GM19351 (cell line): ENCODE data around the gene PCAT7.
"Not testable (repeated sequence)": the region's sequence is repeated elsewhere in the genome, so short reads cannot be mapped to it uniquely, and the experiment has no call there.

ENCODE experiments used
- ATAC-seq: cut with Tn5 transposase; IDR thresholded peaks from one replicate; pipeline ENCODE4 v1.9.1; 2021; ENCODE audit warnings: mild to moderate bottlenecking, moderate library complexity; ENCODE audit not compliant: unreplicated experiment

PCAT7 gene

DNA sequence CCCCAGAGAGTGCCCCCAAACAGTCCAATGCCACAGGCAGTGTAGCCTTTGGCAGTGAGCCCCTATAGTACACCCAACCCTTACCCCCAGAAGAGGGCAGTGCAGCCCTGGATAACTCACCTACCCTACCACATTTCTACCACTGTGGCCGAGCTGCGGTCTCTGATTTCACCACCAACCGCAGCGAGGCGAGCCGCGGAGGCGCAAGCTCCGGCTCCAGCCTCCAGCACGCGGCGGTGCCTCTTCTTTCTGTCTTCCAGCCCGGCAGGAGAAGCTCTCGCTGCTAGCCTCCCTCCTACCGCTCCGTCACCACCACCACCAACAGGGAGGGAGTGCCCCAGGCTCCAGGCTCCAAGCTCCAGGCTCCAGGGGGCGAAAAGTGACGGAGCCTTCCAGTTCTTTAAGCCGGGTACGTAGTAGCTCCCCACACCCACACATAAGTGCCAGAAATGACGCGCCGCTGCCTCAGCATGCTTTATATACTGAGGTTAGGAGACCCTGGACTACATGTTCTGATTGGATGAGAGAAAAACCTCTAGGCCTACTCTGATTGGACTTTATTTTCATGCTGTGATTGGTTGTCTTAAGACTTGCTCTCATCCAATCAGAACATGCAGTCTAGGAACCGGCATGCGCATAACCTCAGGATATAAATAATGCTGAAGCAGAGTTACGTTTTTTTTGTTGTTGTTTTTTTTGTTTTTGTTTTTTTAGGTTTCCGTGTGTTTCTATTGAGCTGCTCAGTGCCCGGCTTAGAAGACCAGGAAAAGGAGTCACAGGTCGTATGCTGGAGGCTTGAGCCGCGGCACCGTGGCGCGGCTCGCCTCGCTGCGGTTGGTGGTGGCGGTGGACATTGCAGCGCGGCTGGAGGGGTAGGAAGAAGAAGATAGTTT, at the start of gene PCAT7:
Gene PCAT7 (plus strand): TSS at position 645 of the 893 bp plus-strand sequence.
- ATAC-seq = no peak

DNA sequence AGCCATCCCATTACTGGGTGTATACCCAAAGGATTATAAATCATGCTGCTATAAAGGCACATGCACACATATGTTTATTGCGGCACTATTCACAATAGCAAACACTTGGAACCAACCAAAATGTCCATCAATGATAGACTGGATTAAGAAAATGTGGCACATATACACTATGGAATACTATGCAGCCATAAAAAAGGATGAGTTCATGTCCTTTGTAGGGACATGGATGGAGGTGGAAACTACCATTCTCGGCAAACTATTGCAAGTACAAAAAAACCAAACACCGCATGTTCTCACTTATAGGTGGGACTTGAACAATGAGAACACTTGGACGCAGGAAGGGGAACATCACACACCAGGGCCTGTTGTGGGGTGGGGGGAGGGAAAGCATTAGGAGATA, 48.5 kb upstream of the PCAT7 start:
- ATAC-seq = not testable (repeated sequence)

DNA sequence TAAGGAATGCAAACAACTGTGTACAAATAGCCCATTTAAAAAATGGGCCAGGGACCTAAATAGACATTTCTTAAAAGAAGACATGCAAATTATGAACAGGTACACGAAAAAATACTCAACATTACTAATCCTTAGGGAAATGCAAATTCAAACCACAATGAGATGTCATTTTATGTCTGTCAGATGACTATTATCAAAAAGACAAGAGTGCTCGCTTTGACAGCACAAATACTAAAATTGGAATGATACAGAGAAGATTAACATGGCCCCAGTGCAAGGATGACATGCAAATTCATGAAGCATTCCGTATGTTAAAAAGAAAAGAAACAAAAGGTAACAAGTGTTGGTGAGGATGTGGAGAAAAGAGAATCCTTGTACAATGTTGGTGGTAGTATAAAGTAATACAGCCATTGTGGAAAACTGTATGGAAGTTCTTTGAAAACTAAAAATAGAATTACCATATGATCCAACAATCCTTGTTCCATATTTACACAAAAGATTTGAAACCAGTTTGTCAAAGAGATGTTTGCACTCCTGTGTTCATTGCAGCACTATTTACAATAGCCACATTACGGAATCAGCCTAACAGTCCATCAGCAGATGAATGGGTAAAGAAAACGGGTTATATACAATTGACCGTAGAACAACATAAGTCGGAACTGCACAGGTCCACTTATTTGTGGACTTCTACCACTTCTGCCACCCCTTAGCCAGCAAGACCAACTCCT, 47.2 kb upstream of the PCAT7 start:
- no peak for ATAC-seq

DNA sequence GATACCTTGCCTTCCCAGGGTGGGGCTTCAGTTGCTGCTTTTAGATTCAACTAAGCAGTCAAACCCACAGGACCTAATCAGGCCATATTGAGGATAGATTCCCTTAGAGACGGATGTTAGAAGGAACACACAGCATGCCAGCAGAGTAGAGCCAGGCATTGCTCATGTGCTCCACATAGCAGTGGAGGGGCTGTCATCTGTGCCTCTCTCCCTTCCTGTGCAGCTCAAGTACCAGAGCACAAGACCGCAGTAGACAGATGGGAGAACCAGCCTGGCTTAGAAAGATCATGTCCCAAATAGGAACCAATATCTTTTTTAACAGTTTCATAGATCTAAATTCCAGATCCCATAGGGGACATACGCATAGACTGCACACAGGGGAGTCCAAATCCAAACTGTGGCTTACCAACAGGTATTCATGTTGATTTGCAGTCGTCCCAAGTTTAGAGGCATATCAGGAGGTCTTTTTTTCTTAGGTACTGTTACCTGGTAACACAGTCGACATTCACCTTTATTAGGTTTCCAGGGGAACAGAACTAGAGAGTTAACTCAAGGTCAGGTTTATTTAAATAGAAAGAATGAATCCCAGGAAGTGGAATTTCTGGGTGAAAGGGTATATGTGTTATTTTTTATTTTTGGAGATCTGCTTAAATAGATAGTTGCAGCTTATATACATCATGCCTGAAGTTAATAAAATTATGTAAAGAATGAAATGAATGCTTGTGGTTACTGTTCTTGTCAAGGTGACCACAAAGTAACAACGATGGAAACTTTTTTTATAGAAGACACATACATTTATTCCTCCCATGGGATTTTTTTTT, 43.5 kb upstream of the PCAT7 start:
- no peak for ATAC-seq

DNA sequence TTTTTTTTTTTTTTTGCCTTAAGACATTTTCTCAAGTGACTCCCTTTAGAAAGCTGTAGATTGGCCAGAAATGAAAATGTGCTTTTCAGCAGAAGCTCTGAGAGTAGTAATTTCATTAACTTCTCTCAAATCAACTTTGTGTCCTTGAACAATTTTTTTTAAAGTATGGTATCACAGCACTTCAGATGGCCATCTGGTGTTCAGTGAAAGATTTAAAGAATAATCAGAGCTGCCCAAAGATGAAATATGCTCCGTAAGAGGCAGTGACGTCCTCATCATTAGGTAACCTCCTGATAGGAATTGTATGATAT, 43.0 kb upstream of the PCAT7 start:
- no peak for ATAC-seq

DNA sequence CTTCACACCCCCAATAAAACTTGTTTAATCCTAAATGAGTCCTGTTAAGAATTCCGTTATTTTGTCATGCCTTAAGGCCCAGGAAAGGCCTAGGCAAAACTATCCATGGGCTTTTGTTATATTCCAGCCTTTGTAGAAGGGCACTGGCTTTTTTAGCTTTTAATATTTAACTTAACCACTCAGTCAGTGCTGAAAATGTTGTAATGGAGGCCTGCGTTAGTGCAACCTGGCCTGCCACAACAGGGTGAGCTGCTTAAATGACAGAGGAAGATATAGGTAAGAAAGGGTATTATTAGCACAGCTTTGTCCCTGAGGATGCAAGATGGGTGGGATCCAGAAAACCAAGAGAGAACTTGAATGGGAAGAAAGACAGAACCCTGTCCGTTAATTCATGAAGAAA, 40.2 kb upstream of the PCAT7 start:
- no peak for ATAC-seq

DNA sequence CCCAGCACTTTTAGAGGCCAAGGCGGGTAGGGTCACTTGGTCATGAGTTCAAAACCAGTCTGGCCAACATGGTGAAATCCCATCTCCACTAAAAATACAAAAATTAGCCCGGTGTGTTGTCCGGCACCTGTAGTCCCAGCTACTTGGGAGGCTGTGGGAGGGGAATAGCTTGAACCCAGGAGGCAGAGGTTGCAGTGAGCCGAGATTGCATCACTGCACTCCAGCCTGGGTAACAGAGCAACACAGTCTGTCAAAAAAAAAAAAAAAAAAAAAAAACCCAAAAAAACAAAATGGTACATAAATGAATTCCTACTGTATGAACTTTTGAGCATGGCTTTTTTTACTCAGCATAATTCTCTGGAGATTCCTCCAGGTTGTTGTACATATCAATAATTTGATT, 37.6 kb upstream of the PCAT7 start:
- no peak for ATAC-seq

DNA sequence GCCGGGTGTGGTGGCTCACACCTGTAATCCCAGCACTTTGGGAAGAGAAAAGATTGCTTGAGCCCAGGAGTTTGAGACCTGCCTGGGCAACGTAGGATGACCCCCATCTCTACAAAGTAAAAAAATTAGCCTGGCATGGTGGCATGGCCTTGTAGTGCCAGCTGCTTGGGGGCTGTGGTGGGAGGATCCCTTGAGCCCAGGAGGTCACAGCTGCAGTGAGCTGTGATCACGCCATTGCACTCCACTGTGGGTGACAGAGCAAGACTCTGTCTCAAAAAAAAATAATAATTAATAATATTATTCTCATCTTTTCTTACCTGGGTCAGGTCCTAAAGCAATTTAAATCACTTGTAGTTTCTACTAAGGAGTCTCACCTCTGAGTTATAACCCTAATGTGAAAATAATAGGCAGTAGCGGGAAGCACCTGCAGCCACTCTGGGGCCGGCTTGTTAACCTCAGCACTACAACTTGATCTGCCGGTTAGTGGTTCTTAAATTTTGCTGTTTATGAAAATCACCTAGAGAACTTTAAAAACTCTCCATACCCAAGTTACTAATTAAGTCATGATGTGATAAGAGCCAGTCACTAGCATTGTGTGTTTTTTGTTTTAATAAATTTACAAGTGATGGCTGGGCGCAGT, 29.4 kb upstream of the PCAT7 start:
- no peak for ATAC-seq

DNA sequence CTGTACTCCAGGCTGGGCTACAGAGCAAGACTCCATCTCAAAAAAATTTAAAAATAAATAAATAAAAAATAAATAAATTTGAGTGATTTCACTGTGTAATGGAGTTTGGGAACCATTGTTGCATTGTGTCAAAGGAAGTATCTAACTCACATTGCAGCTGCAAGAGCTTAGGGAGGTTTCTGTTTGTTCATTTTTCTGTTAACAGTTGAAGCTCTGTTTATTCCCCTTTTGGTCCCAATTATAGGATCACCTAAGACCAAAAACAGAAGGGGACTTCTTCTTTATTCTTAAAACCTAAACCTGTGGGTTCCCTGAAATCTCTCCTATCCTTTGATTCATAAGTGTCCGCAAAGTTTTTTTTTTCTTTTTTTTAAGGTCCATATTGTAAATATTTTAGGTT, 28.6 kb upstream of the PCAT7 start:
- ATAC-seq = no peak

DNA sequence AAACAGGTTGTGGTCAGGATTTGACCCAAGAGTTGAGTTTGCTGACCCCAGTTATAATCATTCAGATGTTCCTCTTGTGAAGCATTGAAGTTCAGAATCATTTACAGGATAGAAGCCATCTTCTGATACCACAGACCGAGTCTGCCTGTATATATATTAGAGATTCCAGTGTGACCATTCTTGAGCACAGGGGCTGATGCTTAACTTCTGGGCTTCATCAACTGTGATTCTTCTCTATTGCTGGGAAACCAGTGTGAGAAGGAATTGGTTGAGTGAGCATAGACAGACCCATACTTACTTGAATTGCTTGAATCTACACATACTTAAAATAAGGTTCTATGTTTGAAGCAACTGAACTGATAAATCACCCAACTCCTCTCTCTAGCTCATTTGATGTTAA, 27.9 kb upstream of the PCAT7 start:
- ATAC-seq = no peak

DNA sequence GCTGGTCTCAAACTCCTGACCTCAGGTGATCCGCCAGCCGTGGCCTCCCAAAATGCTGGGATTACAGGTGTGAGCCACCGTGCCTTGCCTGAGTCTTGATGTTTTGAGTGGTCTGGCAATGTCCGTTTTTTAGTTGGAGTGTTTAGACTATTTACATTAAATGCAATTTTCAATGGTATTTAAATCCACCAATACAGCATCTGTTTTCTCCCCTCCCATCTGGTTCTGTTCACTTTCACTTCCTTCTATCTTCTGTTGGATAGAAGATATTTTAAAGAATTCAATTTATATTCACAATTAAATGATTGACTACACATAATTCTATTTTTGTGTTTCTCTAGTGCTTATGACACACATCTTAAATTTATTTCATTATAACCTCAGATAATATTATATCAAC, 26.0 kb upstream of the PCAT7 start:
- ATAC-seq = no peak

DNA sequence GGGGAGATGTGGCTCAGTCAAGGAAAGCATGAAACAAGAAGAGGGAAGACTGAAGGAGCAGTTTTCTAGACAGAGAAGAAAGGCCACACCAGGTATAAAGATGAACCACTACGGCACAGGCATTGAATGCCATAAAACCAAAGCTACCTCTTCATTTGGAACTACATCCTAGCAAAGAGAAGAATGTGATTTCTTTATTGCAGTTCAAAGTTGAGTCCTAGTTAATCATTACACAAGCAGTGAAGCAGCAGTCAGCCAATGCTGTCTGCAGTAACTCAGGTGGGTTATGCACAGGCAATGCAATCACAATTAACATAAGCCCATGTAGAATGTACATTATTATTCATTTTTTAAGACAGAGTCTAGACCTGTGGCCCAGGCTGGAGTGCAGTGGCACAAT, 21.7 kb upstream of the PCAT7 start:
- ATAC-seq = no peak

DNA sequence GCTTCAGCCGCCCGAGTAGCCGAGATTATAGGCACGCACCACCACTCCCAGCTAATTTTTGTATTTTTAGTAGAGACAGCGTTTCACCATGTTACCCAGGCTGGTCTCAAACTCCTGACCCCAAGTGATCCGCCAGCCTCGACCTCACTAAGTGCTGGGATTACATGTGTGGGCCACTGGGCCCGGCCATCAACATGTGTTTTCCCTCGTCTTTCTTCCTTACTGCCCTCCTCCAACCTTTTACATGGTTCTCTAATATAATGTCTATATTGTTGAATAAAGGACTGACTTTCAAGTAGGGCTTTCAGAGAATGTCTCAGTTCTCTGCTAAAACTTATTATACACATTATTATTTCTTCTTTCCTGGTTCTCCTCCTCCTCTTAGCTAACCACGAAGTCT, 21.3 kb upstream of the PCAT7 start:
- no peak for ATAC-seq

DNA sequence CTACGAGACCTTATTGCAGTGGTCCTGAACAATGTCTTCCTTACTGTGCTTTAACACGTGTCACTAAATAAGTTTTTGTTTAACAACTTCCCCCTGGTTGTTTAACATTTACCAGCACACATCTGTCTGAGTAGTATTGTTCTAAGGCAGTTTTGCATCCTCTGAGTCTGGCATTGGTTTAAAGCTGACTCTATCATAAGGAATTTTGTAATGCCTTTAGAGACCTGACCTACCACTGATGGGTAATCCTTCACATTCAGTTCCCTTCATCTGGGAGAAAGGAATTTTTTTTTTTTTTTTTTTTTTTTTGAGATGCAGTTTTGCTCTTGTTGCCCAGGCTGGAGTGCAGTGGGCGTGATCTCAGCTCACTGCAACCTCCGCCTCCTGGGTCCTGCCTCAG, 20.0 kb upstream of the PCAT7 start:
- ATAC-seq = no peak

DNA sequence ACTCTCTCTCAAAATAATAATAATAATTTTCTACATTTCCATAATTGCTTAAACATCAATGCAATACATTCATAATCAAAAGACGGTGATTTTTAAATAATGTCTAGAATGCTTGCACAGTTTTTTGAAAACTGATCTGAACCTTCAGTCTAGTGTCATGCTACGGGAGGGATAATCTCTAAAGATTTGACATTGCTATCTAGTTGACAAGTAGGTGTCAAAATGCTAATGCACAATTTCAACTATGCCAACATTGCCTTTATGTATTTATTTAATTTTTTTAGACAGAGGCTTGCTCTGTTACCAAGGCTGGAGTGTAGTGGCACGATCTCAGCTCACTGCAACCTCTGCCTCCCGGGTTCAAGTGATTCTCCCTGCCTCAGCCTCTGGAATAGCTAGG, 16.0 kb upstream of the PCAT7 start:
- no peak for ATAC-seq

DNA sequence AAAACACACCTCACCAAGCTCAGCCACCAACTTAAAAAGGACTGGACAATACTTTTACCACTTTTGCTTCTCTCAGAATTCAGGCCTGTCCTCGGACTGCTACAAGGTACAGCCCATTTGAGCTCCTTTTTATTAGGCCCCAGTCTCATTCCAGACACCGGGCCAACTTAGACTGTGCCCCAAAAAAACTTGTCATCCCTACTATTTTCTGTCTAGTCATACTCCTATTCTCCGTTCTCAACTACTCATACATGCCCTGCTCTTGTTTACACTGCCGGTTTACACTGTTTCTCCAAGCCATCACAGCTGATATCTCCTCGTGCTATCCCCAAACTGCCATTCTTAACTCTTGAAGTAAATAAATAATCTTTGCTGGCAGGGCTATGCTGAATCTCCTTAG, 10.5 kb upstream of the PCAT7 start:
- not testable (repeated sequence) for ATAC-seq

DNA sequence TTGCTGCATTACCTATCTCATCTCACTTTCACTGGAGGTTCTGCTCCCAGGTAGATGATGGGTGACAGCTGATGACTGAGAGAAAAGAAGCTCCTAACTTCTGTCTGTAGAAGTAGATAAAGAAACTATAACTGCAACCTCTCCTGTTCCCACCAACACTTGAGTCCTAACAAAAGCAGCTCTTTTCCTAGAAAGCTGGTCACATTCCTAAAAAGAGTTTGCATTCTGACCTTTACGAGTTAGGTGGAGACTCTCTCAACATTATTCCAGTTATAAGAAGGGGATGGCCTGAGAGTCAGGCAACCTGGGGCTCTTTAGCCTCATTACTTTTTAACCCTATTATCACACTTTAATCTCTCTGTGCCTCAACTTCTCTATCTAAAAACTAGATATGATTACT, 8.9 kb upstream of the PCAT7 start:
- no peak for ATAC-seq

DNA sequence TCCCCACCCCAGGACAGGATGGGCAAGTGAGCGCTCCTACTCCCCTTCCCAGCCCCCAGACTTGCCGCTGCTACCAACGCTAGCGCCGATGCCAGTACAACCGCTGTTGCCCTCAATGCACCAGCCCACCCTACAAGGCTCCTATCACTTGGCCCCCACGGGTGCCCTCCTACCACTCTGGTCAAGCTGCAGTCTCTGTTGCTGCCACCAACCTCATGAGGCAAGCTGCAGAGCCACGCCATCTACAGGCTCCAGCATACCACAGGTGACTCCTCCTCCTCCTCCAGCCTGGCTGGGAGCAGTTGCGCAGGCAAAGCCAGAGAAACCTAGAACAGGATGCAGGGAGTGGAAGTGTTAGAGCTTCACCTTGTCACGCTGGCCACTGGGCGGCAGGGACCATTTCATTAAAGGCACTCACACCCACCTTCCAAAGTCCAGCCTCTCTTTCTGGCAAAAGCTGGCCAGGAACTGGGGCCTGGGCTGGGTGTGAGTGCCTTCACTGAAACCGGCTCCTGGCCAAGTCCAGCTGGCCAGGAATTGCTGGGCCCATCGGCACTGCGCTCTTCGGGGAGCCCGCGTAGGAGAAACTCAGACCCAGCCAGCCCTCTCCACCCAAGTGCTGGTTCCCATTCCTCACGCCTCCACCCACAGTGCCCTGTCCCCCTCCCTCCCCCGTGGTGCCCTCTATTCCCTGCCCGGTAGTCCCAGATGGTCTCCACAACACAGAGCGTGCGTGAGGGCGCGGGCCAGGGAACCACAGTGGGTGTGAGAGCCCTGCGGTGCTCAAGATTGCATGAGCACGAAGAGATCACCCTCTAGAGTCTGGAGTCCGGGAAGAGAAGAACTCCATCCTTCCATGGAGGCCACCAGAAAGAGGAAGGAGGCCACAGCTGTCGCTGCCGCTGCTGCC, 1.6 kb upstream of the PCAT7 start:
- no peak for ATAC-seq

DNA sequence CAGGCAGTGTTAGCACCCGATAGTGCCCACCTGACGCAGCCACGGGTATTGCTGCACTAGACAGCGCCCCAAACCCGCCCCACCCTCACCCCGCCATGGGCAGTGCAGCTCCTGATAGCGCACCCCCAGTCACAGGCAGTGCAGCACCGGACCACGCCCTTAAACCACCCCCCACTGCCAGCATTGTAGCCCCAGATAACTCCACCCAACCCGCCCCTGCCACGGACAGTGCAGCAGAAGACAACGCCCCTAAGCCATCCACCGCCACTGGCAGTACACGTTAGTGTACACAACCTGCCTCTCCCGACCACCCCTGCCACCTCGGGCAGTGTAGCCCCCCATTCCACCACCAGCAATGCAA, 825 bp upstream of the PCAT7 start:
- ATAC-seq = no peak

DNA sequence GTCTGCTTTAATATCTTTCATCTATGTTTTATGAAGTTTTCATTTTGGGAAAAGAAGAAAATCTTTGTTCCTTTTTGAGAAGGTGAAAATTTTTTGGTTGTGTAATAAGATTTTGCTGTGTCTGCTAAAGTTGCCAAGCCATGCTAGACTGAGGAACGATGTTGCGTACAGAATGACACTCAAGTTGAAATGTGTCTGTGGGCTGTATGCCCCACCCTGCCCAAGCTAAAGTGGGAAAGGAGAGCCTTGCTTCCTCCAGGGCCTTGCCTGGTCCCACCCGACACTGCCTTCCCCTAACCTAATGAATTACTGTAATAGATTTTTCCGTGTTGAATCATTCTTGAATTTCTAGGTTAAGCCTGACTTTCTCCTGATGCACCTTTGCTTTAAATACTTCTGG, 2.5 kb downstream of the PCAT7 start:
- no peak for ATAC-seq
